K562 (cell line): ENCODE results near the gene NEK5. TPM values are rescaled to one million over a fixed set of nuclear protein-coding genes. Genes with fewer than 3 reads are reported as not detected.

Source experiments
- CCAR2 ChIP-seq: fragments of 200-400 bp; formaldehyde crosslinking; IDR thresholded peaks from 2 replicates; pipeline ENCODE4 v1.6.1; 2017; ENCODE audit warnings: mild to moderate bottlenecking, low read depth, low read length
- CXXC5 ChIP-seq: fragments of 250-450 bp; sonication (Bioruptor Pico); IDR thresholded peaks from 2 replicates; pipeline ENCODE4 v1.8.0; 2022; ENCODE audit warnings: inconsistent platforms, mild to moderate bottlenecking, moderate library complexity
- FOXK1 ChIP-seq: sonication (generic); formaldehyde crosslinking; IDR thresholded peaks from 2 replicates; pipeline ENCODE4 v1.8.0; 2022; ENCODE audit warnings: missing genetic modification reagents, mild to moderate bottlenecking, borderline replicate concordance
- HNRNPUL1 ChIP-seq: fragments of 200-400 bp; formaldehyde crosslinking; IDR thresholded peaks from 2 replicates; pipeline ENCODE4 v1.6.1; 2017; ENCODE audit warnings: low read length
- MGA ChIP-seq: fragments of 450-650 bp; IDR thresholded peaks from 2 replicates; pipeline ENCODE4 v1.6.1; 2016; ENCODE audit warnings: mild to moderate bottlenecking, moderate library complexity
- MITF ChIP-seq: IDR thresholded peaks from 2 replicates; pipeline ENCODE4 v1.6.1; 2014; ENCODE audit warnings: antibody characterized with exemption
- POLR3A ChIP-seq: IDR thresholded peaks from 2 replicates; pipeline ENCODE4 v1.6.1; 2011; ENCODE audit warnings: borderline replicate concordance, mild to moderate bottlenecking, moderate library complexity; ENCODE audit not compliant: insufficient read length, insufficient read depth; ENCODE audit errors: extremely low read depth
- RAD51 ChIP-seq: fragments of 450-650 bp; IDR thresholded peaks from 2 replicates; pipeline ENCODE4 v1.7.1; 2016; ENCODE audit warnings: low read depth, mild to moderate bottlenecking, borderline replicate concordance
- TARDBP ChIP-seq: fragments of 450-650 bp; IDR thresholded peaks from 2 replicates; pipeline ENCODE4 v1.6.1; 2016
- THRB ChIP-seq: fragments of 450-650 bp; formaldehyde crosslinking; conservative IDR thresholded peaks from 2 replicates; pipeline ENCODE4 v1.4.0; 2022; ENCODE audit warnings: mild to moderate bottlenecking, missing genetic modification characterization
- ZSCAN32 ChIP-seq: fragments of 450-650 bp; formaldehyde crosslinking; IDR thresholded peaks from 2 replicates; pipeline ENCODE4 v1.4.0; 2020; ENCODE audit warnings: mild to moderate bottlenecking, moderate library complexity
- polyA plus RNA-seq, 8 experiments: library from polyadenylated mRNA; depleted of rRNA in 4 of 8; stranded (reverse) in 5 of 8; unstranded in 3 of 8; fragments of >200 nt; fragmentation: Nextera tagmentation in 2 of 8; fragmentation: Illumina TruSeq in 1 of 8; extraction: Ambion mirVana in 2 of 8; extraction: Trizol in 1 of 8; gene quantifications; 2 replicates each; pipeline versions ENCODE4 v1.2.1 to v1.2.3, GENCODE V29; 2011 to 2014; ENCODE audit warnings: inconsistent platforms in 1 of 8, missing spikeins in 1 of 8
- total RNA-seq, 7 experiments: library from RNA; depleted of rRNA in 6 of 7; stranded (reverse); fragments of >200 nt in 6 of 7; fragmentation: Illumina TruSeq in 2 of 7; extraction: Trizol in 2 of 7; gene quantifications; 2 replicates each; pipeline versions ENCODE4 v1.2.1 to v1.2.3, GENCODE V29; 2011 to 2021; ENCODE audit warnings: low replicate concordance in 1 of 7

NEK5 gene
- total and polyA plus RNA-seq, 9 of the 15 experiments (the other 6 are each of a cell fraction or from before 2014, with no cell fraction given) = 0.09 to 0.44 (median 0.33) TPM

GRCh38 chr13:52159159-52159982, 30.5 kb upstream of the NEK5 start, which contains the start of gene NEK3 (continued):
- TF ChIP-seq MITF (no peak), FOXK1 (CRISPR knock-in tag) (peak; percentile 77; the same call in 1 of the 2 replicates), ZSCAN32 (no peak), CCAR2 (no peak), THRB (no peak), TARDBP (no peak), POLR3A (no peak), RAD51 (no peak), MGA (peak; percentile 100), HNRNPUL1 (no peak), CXXC5 (peak; percentile 61)
